GM18505 (cell line): ENCODE results near the gene FST.

Experiments used
- ATAC-seq: cut with Tn5 transposase; IDR thresholded peaks from one replicate; pipeline ENCODE4 v1.9.1; 2021; ENCODE audit not compliant: unreplicated experiment
- POLR2A ChIP-seq: IDR thresholded peaks from 4 replicates; pipeline ENCODE4 v1.6.1; 2011; ENCODE audit warnings: borderline replicate concordance; ENCODE audit not compliant: insufficient read depth, insufficient read length; ENCODE audit errors: extremely low read depth

Gene FST

DNA sequence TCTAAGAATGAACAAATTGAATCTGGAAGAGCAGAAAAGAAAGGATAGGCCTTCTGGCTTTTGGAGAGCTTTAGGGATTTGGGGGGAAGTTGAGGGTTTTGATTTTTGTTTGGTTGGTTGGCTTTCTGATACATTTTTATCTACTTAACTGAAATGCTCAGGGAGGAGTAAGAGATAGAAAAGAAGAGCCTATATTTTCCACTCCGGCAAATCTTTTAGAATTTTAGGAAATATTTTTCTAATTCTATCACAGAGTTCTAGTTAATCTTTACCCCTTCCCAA is 25.8 kb upstream of the FST start:
- ATAC-seq, result no peak
- TF ChIP-seq POLR2A, result no peak

DNA sequence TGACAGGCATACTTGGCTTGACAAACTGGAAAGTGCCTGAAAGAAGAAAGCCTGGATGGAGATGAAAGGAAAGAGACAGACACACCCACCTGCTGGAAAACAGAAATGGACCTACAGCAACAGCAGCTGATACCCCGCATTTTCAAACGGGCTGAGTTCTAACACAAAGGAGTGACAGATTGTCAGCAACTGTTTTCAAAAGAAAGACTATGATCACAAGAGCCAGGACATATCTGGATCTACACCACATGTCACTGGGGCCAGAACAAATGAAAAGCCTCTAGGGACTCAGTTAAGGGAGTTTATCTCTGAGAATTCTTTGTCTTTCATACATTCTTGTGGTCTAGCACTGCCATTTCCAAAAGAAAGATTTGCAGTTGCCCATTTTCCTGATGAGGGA is 24.1 kb upstream of the FST start:
- no peak for TF ChIP-seq POLR2A
- no peak for ATAC-seq

DNA sequence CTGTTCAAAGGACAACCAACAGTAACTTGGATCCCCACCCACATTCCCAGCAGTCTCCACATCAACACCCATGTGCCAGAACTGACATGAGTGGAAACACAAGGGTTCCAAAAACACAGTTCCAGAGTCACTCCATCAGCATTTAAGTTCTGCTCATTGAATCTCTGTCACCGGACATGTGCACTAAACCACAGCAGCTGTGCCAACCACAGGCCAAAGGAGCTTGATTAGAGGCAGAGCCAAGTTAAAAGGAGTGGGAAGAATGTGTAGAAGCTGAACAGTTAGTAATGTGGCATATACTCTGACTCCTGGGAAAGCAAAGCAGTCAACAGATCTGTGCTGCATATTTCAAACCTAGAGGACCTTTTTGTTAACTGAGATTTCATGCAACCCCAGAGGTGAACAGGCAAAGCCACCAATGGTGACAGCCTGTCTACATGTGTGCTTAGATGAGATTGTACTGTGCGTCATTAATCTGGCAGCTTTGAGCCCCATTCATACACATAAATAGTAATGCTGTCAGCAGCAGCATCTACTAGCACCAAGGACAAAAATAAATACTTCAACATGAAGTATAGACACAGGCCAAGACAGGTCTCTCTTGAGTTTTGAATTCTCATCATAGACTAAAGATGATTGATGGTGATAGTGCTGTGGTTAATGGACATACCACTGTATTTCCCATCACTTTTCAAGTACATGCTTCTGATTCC is 16.4 kb upstream of the FST start:
- ATAC-seq, result no peak

DNA sequence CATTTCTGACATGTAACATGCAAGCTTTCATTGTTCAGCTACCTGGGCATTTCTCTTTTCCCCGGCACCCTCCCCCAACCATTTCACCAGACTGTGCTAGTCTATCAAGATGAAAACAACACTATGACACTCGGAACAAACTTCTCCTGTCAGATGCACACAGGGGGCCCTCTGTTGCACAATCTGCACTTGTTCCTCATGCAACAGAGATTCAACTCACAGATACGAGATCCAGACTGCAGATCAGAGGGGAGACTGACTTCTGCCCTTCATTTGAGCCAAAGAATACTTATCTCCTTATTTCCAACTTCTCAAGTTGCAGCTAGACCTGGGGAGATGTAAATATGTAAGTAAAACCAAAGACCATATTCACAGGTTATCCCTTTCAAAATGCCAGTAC is 15.7 kb upstream of the FST start:
- ATAC-seq, result no peak

More for the DNA sequence above, 16.4 kb upstream of the FST start:
- TF ChIP-seq POLR2A, result no peak

DNA sequence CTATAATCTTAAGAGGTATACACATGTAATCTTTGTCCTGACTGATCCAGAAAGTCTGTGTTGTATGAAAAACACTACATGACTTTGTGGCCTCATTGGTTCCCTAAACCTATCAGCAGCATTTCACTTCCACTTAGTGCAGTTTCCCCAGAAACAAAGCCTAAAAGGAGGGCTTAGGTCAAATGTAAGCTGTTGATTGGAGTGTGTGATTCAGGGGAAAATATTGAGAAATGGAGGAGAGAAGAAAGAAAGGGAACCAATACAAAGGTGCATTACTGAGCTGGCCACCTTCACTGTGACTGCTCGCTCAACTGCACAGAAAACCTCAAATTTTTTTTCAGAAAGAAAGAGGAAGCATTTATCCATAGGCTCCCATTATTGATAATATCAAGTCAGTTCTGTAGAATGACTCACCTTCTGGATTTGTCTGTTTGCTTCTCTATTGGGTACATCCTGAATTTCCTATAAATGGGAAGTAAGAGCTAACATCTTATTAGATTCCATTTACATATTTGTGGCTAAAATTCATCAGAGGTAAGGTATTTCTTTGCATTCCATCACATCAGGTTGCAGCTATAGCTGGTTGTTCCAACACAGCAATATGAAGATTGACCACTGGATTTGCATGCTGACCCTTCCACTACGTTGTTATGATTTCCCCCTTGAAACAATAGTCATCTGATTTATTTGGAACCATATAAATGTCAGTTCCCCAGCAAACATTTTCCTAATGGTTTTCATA is 10.3 kb upstream of the FST start:
- TF ChIP-seq POLR2A, result no peak
- no peak for ATAC-seq

More for the DNA sequence above, 15.7 kb upstream of the FST start:
- no peak for TF ChIP-seq POLR2A

DNA sequence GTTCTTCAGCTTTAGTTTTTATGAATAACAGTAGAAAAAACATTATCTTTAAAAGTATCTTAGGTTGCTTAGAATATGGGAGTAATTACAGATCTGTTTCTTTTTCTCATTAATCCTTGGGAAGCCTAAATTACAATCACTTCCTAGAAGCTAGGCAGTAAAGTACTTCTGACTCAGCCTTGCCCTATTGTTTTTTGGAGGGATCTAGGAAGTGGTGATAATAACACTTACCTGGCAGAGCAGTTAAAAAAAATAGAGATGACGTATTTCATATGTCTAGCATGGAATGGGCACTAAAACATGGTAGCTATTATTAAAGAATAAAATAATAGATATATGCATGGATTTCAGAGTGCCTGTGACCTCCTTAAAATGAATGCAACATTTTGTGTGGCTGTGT is 8.2 kb upstream of the FST start:
- TF ChIP-seq POLR2A, result no peak
- no peak for ATAC-seq

DNA sequence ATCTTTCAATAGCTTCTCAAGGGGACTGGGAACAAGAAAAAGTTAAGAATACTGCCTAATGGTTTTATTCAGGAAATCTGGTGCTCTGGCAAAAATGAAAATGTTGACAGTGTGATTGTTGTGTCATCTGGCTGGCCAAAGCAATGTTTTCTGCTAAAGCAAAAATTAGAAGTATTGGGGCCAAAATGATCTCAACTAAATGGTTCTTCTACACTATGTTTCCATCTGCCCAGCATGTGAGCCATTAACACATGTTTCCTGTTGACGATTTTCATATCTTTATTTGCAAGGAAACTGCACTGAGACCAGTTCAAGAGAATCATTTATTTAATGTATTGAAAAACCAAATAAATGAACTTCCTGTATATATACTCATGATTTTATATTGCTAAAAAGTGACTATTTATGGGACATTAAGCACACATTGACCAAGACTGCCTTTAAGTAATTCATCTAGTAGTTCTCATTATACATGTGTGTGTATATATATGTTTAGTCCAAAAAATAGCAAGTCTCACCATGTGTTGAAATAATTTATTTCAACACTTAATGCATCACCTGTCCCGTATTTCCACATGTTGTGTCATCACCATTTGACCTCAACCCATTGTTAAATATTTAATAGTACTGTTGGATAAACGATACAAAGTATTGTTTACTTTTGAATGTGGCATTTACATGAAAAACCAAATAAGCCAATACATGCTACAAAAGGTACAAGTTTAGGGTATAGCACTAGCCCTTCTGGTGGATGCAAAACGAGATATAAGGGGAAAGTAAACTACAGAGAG is 7.5 kb upstream of the FST start:
- ATAC-seq, result no peak
- no peak for TF ChIP-seq POLR2A

DNA sequence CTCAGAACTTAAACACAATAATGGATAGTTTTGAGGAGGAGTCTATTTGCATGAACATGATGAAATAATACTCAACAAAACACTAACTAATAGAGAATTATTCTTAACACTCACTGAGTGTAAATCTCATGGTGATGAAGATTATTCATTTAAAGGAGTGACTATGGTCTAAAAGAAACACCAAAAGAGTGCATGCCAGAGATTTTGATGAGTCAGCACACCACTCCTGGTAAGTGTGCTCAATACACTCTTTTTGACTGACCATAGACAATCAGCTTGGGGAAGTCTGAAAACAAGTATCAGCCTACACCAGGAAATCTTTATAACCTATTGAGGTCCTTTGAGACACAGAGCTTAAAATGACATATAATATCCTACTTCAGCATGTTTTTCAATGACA is 6.8 kb upstream of the FST start:
- no peak for TF ChIP-seq POLR2A
- no peak for ATAC-seq

DNA sequence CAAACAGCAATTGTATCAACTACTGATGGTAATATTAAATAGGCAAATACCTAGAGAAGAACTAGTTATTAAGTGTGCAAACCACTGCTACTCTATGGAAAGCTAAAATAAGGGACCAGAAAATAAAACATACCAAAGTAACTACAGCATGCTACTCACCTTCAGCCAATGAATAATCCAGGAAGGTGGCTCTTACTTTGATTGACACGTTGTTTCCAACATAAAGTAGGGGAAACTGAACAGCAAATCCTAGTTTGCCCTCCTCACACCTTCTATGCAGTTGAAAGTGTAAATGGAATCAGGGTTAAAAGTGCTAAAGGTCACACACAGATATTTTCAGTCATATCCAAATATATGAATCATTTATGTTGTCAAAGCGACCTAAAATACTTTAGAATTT is 5.1 kb upstream of the FST start:
- no peak for ATAC-seq
- no peak for TF ChIP-seq POLR2A

DNA sequence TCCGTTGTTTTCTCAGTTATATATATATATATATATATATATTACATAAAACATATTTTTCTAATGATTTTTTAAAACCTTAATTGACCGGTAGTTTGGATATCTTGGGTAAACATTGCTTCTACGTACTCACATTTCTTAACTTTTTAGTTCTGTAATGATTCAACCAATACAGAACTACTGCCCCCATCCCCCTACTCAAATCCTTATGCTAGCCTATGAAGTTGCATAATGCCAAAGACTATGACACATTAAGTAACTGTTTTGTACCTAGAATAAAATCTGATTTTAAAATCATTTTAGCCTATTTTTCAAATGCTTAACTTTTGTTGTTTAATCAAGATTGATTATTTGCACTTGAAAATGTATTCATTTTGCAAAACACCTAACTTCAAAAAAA is 4.4 kb upstream of the FST start:
- TF ChIP-seq POLR2A, result no peak
- no peak for ATAC-seq

DNA sequence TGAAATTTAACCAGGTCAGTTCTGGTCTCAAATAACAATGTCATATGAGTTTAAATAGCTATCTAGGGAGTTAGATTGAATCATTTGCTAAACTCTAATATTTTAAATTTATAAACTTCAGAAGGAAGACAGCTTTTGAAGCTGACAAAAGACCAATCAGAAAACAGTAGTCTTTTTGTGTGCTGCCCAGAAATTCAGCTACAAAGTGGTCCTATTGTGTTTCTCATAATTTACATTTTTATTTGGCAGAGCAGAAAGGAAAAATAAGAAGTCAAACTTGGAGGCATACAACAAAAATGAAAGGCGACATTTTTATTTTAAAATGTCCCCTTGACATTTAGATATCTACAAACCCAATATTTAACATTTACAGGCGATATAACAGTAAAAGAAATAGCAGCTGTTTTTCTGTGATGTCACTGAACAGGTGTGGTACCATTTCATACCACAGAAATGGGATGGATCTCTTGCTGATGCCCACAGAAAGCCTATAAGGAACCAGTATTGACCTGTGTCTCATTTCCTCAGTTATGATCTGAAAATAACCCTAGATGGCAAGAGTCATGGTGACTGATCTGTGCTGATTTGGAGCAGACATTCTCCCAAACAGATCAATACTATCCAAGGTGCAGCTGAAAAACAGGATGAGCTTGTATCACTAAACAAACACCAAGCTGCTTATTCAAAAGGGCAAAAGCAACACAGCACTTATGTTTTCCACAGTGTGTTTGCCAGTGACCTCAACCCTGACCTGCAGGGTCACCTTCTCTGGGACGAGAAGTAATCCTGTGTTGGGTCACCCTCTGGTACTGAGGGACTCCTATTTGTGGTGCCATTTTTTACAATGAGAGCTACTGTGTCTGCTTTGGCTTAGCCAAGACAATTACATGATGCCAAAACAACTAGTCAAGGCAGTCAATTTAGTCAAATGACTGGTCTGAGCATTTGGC is 3.6 kb upstream of the FST start:
- no peak for ATAC-seq
- TF ChIP-seq POLR2A, result no peak

DNA sequence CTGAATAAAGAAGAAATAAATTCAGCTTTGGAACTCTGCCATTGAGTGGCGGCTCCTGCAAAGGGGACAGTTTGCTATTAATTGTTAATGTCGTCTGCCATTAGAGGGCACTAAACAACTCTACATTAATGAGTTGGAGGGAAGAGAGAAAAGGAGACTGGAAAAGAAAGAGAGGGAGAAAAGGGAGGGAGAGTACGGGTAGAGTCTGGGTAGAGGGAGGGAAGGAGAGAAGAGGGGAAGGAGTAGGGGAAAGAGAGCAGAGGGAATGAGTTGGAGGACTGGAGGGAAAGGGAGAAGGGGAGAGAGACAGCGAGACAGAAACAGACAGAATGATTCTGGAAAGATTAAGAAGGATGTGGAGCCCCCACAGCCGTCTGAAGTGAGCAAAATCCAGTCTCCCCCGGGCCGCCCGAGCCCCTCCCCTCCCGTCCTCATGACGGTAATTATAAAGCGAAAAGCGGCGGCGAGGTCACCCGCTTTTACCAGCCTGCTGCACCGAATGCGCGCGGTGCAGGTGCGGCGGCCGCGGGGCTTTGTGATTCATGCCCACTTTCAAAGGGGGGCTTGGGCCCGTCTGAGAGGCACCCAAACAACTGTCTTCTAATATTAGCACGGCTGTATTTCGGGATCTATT is 1.9 kb upstream of the FST start:
- no peak for ATAC-seq
- TF ChIP-seq POLR2A, result no peak
